ENCODE measurements around the gene DROSHA.

DROSHA gene

GRCh38 chr5:31421806-31422586 is 109.9 kb downstream of the DROSHA start:
- H3K9me3 Mint-ChIP-seq, result no peaks in the 10 kb centered on the region
- H3K4me3 Mint-ChIP-seq, result no peak overlapping the region
- no peak for TF ChIP-seq CTCF (IDR thresholded peaks at IDR 0.05)
- no peak for DNase-seq
- H3K36me3 Mint-ChIP-seq (ENCODE audit: low read depth), result peaks cover 60% of the 10 kb centered on the region
- H3K27ac Mint-ChIP-seq, result no peak overlapping the region
- peaks cover 5% of the 10 kb centered on the region for H3K4me1 Mint-ChIP-seq
- H3K27me3 Mint-ChIP-seq (ENCODE audit: low read depth, poor library complexity), result no peaks in the 10 kb centered on the region

GRCh38 chr5:31417512-31417911 is 114.4 kb downstream of the DROSHA start:
- Mint-ChIP-seq H3K4me3 (no peak overlapping the region), H3K27me3 (ENCODE audit: low read depth, poor library complexity) (no peaks in the 10 kb centered on the region), H3K9me3 (no peaks in the 10 kb centered on the region), H3K4me1 (no peaks in the 10 kb centered on the region), H3K27ac (no peak overlapping the region), H3K36me3 (ENCODE audit: low read depth) (peaks cover 40% of the 10 kb centered on the region)
- DNase-seq, result no peak
- no peak for TF ChIP-seq CTCF (IDR thresholded peaks at IDR 0.05)

GRCh38 chr5:31416547-31416946 is 115.3 kb downstream of the DROSHA start:
- no peak for TF ChIP-seq CTCF (IDR thresholded peaks at IDR 0.05)
- Mint-ChIP-seq H3K36me3 (ENCODE audit: low read depth) (peaks cover 38% of the 10 kb centered on the region), H3K9me3 (no peaks in the 10 kb centered on the region), H3K27me3 (ENCODE audit: low read depth, poor library complexity) (no peaks in the 10 kb centered on the region), H3K4me3 (no peak overlapping the region), H3K27ac (no peak overlapping the region), H3K4me1 (no peaks in the 10 kb centered on the region)
- DNase-seq, result no peak

- Mint-ChIP-seq H3K4me1 (no peaks in the 10 kb centered on the region), H3K9me3 (no peaks in the 10 kb centered on the region), H3K27ac (no peak overlapping the region), H3K27me3 (ENCODE audit: low read depth, poor library complexity) (no peaks in the 10 kb centered on the region), H3K36me3 (ENCODE audit: low read depth) (peaks cover 32% of the 10 kb centered on the region), H3K4me3 (no peak overlapping the region)
- DNase-seq, result no peak
- no peak for TF ChIP-seq CTCF (IDR thresholded peaks at IDR 0.05)
Observed at GRCh38 chr5:31415960-31416359, 115.9 kb downstream of the DROSHA start.

GRCh38 chr5:31415009-31415923 is 116.6 kb downstream of the DROSHA start:
- H3K27ac Mint-ChIP-seq, result no peak overlapping the region
- TF ChIP-seq CTCF (IDR thresholded peaks at IDR 0.05), result no peak
- H3K27me3 Mint-ChIP-seq (ENCODE audit: low read depth, poor library complexity), result no peaks in the 10 kb centered on the region
- no peak overlapping the region for H3K4me3 Mint-ChIP-seq
- no peaks in the 10 kb centered on the region for H3K9me3 Mint-ChIP-seq
- peaks cover 32% of the 10 kb centered on the region for H3K36me3 Mint-ChIP-seq (ENCODE audit: low read depth)
- DNase-seq, result no peak
- no peaks in the 10 kb centered on the region for H3K4me1 Mint-ChIP-seq
